Gastrocnemius medialis (tissue), 4 donors: Measurements from ENCODE around the gene FAM168A.

Experiments used
- POLR2A ChIP-seq, 2 donors: fragments of 450-650 bp; IDR thresholded peaks; one replicate each; pipeline ENCODE4 v1.6.1; 2017; ENCODE audit warnings: antibody characterized with exemption in 2 of 2, mild to moderate bottlenecking in 2 of 2, moderate library complexity in 2 of 2
- TF ChIP-seq, protein P1 (sequence below), 5 experiments: fragments of 450-650 bp in 3 of 5; fragments of 200-600 bp in 2 of 5; sonication (generic) in 2 of 5; IDR thresholded peaks in 4 of 5; conservative IDR thresholded peaks in 1 of 5; 1 replicate in 4 of 5; 2 replicates in 1 of 5; pipeline ENCODE4 v1.5.1; 2016 to 2019; ENCODE audit warnings: antibody characterized with exemption in 5 of 5, mild to moderate bottlenecking in 3 of 5, moderate library complexity in 3 of 5

DNA sequence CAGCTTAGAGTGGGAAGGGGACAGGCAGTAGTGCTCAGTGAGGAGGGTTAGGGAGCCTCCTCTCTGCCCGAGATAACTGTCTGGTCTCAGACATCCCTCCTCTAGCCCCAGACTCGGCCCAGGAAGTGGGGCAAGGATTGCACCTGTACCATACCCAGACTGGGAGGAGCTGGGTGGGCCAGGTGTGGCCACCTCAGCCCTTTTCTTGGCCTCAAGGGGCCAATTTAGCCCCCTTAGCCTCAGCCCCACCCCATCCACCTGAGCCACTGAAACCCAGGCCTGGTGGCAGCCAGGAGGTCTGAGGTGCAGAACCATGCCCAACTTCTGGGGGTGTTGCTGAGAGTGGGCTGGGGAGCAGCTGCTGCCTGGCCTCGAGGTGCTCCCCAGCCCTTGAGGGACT, 215.2 kb downstream of the FAM168A start:
- TF ChIP-seq POLR2A (IDR thresholded peaks at IDR 0.05), result no peak
- TF ChIP-seq, protein P1, sequence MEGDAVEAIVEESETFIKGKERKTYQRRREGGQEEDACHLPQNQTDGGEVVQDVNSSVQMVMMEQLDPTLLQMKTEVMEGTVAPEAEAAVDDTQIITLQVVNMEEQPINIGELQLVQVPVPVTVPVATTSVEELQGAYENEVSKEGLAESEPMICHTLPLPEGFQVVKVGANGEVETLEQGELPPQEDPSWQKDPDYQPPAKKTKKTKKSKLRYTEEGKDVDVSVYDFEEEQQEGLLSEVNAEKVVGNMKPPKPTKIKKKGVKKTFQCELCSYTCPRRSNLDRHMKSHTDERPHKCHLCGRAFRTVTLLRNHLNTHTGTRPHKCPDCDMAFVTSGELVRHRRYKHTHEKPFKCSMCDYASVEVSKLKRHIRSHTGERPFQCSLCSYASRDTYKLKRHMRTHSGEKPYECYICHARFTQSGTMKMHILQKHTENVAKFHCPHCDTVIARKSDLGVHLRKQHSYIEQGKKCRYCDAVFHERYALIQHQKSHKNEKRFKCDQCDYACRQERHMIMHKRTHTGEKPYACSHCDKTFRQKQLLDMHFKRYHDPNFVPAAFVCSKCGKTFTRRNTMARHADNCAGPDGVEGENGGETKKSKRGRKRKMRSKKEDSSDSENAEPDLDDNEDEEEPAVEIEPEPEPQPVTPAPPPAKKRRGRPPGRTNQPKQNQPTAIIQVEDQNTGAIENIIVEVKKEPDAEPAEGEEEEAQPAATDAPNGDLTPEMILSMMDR (IDR thresholded peaks at IDR 0.05 in 4 of 5, conservative IDR thresholded peaks at IDR 0.05 in 1 of 5), result no peak
